A673 (cell line): ENCODE results near the gene HSF2BP.

Experiments
- EZH2 ChIP-seq: fragments of 200-600 bp; sonication (generic); IDR thresholded peaks from 2 replicates; pipeline ENCODE4 v1.6.1; 2017; ENCODE audit warnings: borderline replicate concordance, low read depth, mild to moderate bottlenecking, mixed read lengths, antibody characterized with exemption, low read length; ENCODE audit not compliant: poor library complexity, severe bottlenecking
- TF ChIP-seq, protein P1 (sequence below): fragments of 300-800, 200-600 bp; sonication (generic); conservative IDR thresholded peaks from 2 replicates; pipeline ENCODE4 v1.5.1; 2017; ENCODE audit warnings: low read depth, mild to moderate bottlenecking, antibody characterized with exemption, low read length, moderate library complexity, mixed read lengths

DNA sequence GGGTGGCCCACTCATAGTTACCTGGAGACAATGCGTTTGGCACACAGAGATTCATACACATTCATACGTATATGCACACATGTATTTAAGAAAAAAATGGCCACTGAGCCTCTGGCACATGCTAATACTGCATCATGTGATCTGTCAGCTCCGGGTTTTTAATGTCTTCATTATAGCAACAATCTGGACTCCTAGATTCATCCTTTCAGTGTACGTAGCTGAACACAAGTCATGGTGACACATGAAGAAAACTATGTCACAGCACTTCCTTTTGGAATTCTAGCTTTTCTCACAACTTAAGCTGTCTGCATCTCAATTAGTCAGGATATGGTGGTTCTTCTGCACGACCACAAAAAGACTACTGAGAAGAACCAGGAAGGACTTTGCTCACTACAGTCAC lies 24.7 kb downstream of the HSF2BP start:
- TF ChIP-seq, protein P1, sequence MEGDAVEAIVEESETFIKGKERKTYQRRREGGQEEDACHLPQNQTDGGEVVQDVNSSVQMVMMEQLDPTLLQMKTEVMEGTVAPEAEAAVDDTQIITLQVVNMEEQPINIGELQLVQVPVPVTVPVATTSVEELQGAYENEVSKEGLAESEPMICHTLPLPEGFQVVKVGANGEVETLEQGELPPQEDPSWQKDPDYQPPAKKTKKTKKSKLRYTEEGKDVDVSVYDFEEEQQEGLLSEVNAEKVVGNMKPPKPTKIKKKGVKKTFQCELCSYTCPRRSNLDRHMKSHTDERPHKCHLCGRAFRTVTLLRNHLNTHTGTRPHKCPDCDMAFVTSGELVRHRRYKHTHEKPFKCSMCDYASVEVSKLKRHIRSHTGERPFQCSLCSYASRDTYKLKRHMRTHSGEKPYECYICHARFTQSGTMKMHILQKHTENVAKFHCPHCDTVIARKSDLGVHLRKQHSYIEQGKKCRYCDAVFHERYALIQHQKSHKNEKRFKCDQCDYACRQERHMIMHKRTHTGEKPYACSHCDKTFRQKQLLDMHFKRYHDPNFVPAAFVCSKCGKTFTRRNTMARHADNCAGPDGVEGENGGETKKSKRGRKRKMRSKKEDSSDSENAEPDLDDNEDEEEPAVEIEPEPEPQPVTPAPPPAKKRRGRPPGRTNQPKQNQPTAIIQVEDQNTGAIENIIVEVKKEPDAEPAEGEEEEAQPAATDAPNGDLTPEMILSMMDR: no peak
- TF ChIP-seq EZH2: no peak
